HEK293 (cell line): Measurements from ENCODE around the gene ZCCHC7.
"Not testable (repeated sequence)": the region's sequence is repeated elsewhere in the genome, so short reads cannot be mapped to it uniquely, and the experiment has no call there.

Source experiments
- CTCF ChIA-PET: fragments of 350-600 bp; formaldehyde crosslinking; extraction: SDS; loops from one replicate; lab custom pipeline; 2021; ENCODE audit warnings: antibody characterized with exemption; lab: Yijun Ruan, JAX
- POLR2A ChIA-PET: fragments of 300-600 bp; formaldehyde crosslinking; extraction: SDS; loops from one replicate; lab custom pipeline; 2020; ENCODE audit warnings: antibody characterized with exemption, inconsistent platforms; lab: Yijun Ruan, JAX
- H3K27ac ChIP-seq: fragments of 200-500 bp; sonication (Bioruptor generic); 2 replicates; pipeline ENCODE4 v1.5.1; 2014; ENCODE audit warnings: low read depth, low read length, control low read depth, inconsistent platforms; ENCODE audit errors: extremely low read depth
- H3K36me3 ChIP-seq, 2 experiments: fragments of 200-500 bp in 1 of 2; sonication (Bioruptor generic) in 1 of 2; 1 replicate in 1 of 2; 2 replicates in 1 of 2; pipeline ENCODE4 v1.5.1; 2014 to 2017; ENCODE audit warnings: inconsistent platforms in 2 of 2, low read length in 2 of 2; ENCODE audit not compliant: control insufficient read depth in 2 of 2, insufficient read depth in 1 of 2
- H3K4me1 ChIP-seq: fragments of 200-500 bp; sonication (Bioruptor generic); 2 replicates; pipeline ENCODE4 v1.5.1; 2014; ENCODE audit warnings: mild to moderate bottlenecking, low read length, inconsistent platforms; ENCODE audit not compliant: control insufficient read depth, insufficient read depth
- H3K4me3 ChIP-seq: 2 replicates; pipeline ENCODE4 v1.5.1; 2011; ENCODE audit warnings: low read depth, mild to moderate bottlenecking, control low read depth, low read length, moderate library complexity
- H3K9me3 ChIP-seq: fragments of 200-500 bp; sonication (Bioruptor generic); 2 replicates; pipeline ENCODE4 v1.5.1; 2014; ENCODE audit warnings: low read depth, low read length, inconsistent platforms; ENCODE audit not compliant: control insufficient read depth, insufficient read depth
- BCL11A ChIP-seq: fragments of 450-650 bp; formaldehyde crosslinking; IDR thresholded peaks from 2 replicates; pipeline ENCODE4 v1.5.1; 2016; ENCODE audit warnings: low read depth, missing biosample characterization, missing genetic modification characterization
- HOXD13 ChIP-seq: sonication (generic); formaldehyde crosslinking; IDR thresholded peaks from 2 replicates; pipeline ENCODE4 v1.8.0; 2022; ENCODE audit warnings: missing genetic modification reagents, borderline replicate concordance
- PRDM4 ChIP-seq: fragments of 450-650 bp; formaldehyde crosslinking; IDR thresholded peaks from 2 replicates; pipeline ENCODE4 v1.5.1; 2017; ENCODE audit warnings: missing biosample characterization, missing genetic modification characterization
- SETDB1 ChIP-seq: IDR thresholded peaks from one replicate; pipeline ENCODE4 v1.6.1; 2017; ENCODE audit warnings: mild to moderate bottlenecking, low read length, moderate library complexity, mixed read lengths; ENCODE audit not compliant: insufficient read length
- TRIM28 ChIP-seq: IDR thresholded peaks from 2 replicates; pipeline ENCODE4 v1.6.1; 2011; ENCODE audit warnings: low read length, control low read depth, borderline replicate concordance
- TSHZ1 ChIP-seq: fragments of 450-650 bp; formaldehyde crosslinking; IDR thresholded peaks from 2 replicates; pipeline ENCODE4 v1.5.1; 2016; ENCODE audit warnings: missing biosample characterization, missing genetic modification characterization, borderline replicate concordance
- ZFHX2 ChIP-seq: fragments of 450-650 bp; formaldehyde crosslinking; conservative IDR thresholded peaks from 2 replicates; pipeline ENCODE4 v1.5.1; 2016; ENCODE audit warnings: missing biosample characterization, missing genetic modification characterization
- ZFP37 ChIP-seq: fragments of 450-650 bp; formaldehyde crosslinking; IDR thresholded peaks from 2 replicates; pipeline ENCODE4 v1.5.1; 2016; ENCODE audit warnings: missing biosample characterization, missing genetic modification characterization
- ZNF148 ChIP-seq: fragments of 450-650 bp; formaldehyde crosslinking; IDR thresholded peaks from 2 replicates; pipeline ENCODE4 v1.5.0; 2017; ENCODE audit warnings: missing biosample characterization, missing genetic modification characterization, borderline replicate concordance
- ZNF175 ChIP-seq: fragments of 450-650 bp; formaldehyde crosslinking; IDR thresholded peaks from 2 replicates; pipeline ENCODE4 v1.5.1; 2016; ENCODE audit warnings: missing biosample characterization, missing genetic modification characterization
- ZNF239 ChIP-seq: fragments of 450-650 bp; formaldehyde crosslinking; IDR thresholded peaks from 2 replicates; pipeline ENCODE4 v1.5.1; 2016; ENCODE audit warnings: missing biosample characterization, missing genetic modification characterization
- ZNF366 ChIP-seq: fragments of 450-650 bp; formaldehyde crosslinking; conservative IDR thresholded peaks from 2 replicates; pipeline ENCODE4 v1.5.1; 2016; ENCODE audit warnings: missing biosample characterization, missing genetic modification characterization
- ZNF501 ChIP-seq: fragments of 450-650 bp; formaldehyde crosslinking; IDR thresholded peaks from 2 replicates; pipeline ENCODE4 v1.5.1; 2016; ENCODE audit warnings: missing biosample characterization, missing genetic modification characterization
- ZNF513 ChIP-seq: fragments of 450-650 bp; IDR thresholded peaks from 2 replicates; pipeline ENCODE4 v1.5.1; 2018; ENCODE audit warnings: missing biosample characterization, missing genetic modification characterization
- ZNF549 ChIP-seq: fragments of 450-650 bp; IDR thresholded peaks from 2 replicates; pipeline ENCODE4 v1.5.1; 2018; ENCODE audit warnings: missing biosample characterization, missing genetic modification characterization, mild to moderate bottlenecking, inconsistent platforms, moderate library complexity
- ZNF560 ChIP-seq: fragments of 450-650 bp; formaldehyde crosslinking; IDR thresholded peaks from 2 replicates; pipeline ENCODE4 v1.5.1; 2017; ENCODE audit warnings: missing biosample characterization, missing genetic modification characterization, borderline replicate concordance
- ZNF707 ChIP-seq: fragments of 450-650 bp; formaldehyde crosslinking; IDR thresholded peaks from 2 replicates; pipeline ENCODE4 v1.5.1; 2016; ENCODE audit warnings: missing biosample characterization, missing genetic modification characterization
- ZNF776 ChIP-seq: fragments of 450-650 bp; formaldehyde crosslinking; IDR thresholded peaks from 2 replicates; pipeline ENCODE4 v1.5.0; 2017; ENCODE audit warnings: missing biosample characterization, missing genetic modification characterization, borderline replicate concordance
- TF ChIP-seq, protein P1 (sequence below): fragments of 450-650 bp; formaldehyde crosslinking; IDR thresholded peaks from 2 replicates; pipeline ENCODE4 v1.5.1; 2016; ENCODE audit warnings: missing biosample characterization, missing genetic modification characterization

The ZCCHC7 gene

DNA sequence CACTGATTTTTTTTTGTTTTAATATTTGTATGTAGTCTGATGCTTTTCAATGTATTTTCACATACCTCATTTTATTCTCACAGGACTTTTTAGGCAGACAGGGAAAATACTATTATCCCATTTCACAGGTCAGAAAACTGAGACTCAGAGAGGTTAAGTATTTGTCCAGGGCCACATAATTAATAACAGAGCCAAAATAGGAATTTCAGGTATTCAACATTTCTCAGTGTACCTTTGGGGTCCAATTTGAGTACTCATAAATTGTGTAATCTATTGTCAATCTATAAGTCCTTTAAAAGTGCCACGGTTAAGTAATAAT lies 181.4 kb downstream of the ZCCHC7 start:
- TF ChIP-seq, protein P1, sequence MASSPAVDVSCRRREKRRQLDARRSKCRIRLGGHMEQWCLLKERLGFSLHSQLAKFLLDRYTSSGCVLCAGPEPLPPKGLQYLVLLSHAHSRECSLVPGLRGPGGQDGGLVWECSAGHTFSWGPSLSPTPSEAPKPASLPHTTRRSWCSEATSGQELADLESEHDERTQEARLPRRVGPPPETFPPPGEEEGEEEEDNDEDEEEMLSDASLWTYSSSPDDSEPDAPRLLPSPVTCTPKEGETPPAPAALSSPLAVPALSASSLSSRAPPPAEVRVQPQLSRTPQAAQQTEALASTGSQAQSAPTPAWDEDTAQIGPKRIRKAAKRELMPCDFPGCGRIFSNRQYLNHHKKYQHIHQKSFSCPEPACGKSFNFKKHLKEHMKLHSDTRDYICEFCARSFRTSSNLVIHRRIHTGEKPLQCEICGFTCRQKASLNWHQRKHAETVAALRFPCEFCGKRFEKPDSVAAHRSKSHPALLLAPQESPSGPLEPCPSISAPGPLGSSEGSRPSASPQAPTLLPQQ (tag by site-specific recombination) = no peak
- TF ChIP-seq ZNF366 (tag by site-specific recombination) = no peak
- TF ChIP-seq HOXD13 (CRISPR knock-in tag) = no peak
- no peak for TF ChIP-seq BCL11A (tag by site-specific recombination)
- TF ChIP-seq, all 188 proteins: peak for 0
- ChIA-PET POLR2A (no interaction called here), CTCF (interaction anchor here (0.6 kb wide), 2 partner anchors 36 to 280 kb away, joined by 3 read pairs; no protein-coding TSS in a partner anchor)
- H3K4me1 ChIP-seq = no peaks in the 10 kb centered on the region
- H3K27ac ChIP-seq = no peak overlapping the region
- no peaks in the 10 kb centered on the region for H3K9me3 ChIP-seq
- peaks cover 0 to 3% of the 10 kb centered on the region in 2 experiments; a peak in 1 of 3 replicates for H3K36me3 ChIP-seq
- no peak overlapping the region for H3K4me3 ChIP-seq

GRCh38 chr9:37302277-37302676 lies 181.9 kb downstream of the ZCCHC7 start:
- POLR2A ChIA-PET = no interaction called here
- no peaks in the 10 kb centered on the region for H3K9me3 ChIP-seq
- H3K4me3 ChIP-seq = no peak overlapping the region
- H3K4me1 ChIP-seq = no peaks in the 10 kb centered on the region
- CTCF ChIA-PET = no interaction called here
- H3K27ac ChIP-seq = no peak overlapping the region
- peaks cover 0 to 3% of the 10 kb centered on the region in 2 experiments; a peak in 1 of 3 replicates for H3K36me3 ChIP-seq
- TF ChIP-seq ZNF501 (tag by site-specific recombination) (no peak), TSHZ1 (tag by site-specific recombination) (no peak), ZNF513 (no peak), ZFP37 (no peak), SETDB1 (no peak), ZNF148 (tag by site-specific recombination) (no peak), TRIM28 (no peak), ZNF239 (tag by site-specific recombination) (no peak), PRDM4 (tag by site-specific recombination) (no peak), ZNF175 (tag by site-specific recombination) (no peak), ZFHX2 (tag by site-specific recombination) (no peak), ZNF707 (tag by site-specific recombination) (no peak), ZNF560 (tag by site-specific recombination) (no peak), ZNF776 (tag by site-specific recombination) (no peak), ZNF549 (tag by site-specific recombination) (no peak)

- H3K36me3 ChIP-seq, H3K27ac ChIP-seq, H3K4me3 ChIP-seq, H3K4me1 ChIP-seq, CTCF ChIA-PET, H3K9me3 ChIP-seq: not testable (repeated sequence)
- POLR2A ChIA-PET = interaction anchor here (0.7 kb wide), 1 partner anchor 17 kb away, joined by 6 read pairs; no protein-coding TSS in a partner anchor
These were observed 182.9 kb downstream of the ZCCHC7 start for GRCh38 chr9:37303272-37303671.
